ENCODE results near the gene RYR1. TPM values are rescaled to one million over a fixed set of nuclear protein-coding genes. Genes with fewer than 3 reads are reported as not detected.
A peak's percentile ranks its signal among the peaks of the same experiment; 100 is the strongest.

Gene RYR1
- total and polyA plus RNA-seq, 2 of the 8 experiments (the other 6 are each of a cell fraction or from before 2014, with no cell fraction given): 5.8 to 11.8 TPM

GRCh38 chr19:38389957-38390924, 43.2 kb upstream of the RYR1 start:
- FAIRE-seq: no peak
- 0 out of 2 replicates have a peak overlapping the region, but pooled peaks have one; percentile 41 for H2AK5ac ChIP-seq (ENCODE audit: low read depth, low read length)
- H3K4ac ChIP-seq (replicated peaks; ENCODE audit: insufficient read length, low read depth, low read length): no peak overlapping the region
- no peak for TF ChIP-seq SP1 (IDR thresholded peaks at IDR 0.05; ENCODE audit: low read depth, low read length)
- TF ChIP-seq CEBPB (IDR thresholded peaks at IDR 0.05; ENCODE audit: low read depth, low read length): no peak
- peak in 1 of 2 experiments; percentile 88; a peak in 1 of 3 replicates for TF ChIP-seq EP300 (IDR thresholded peaks at IDR 0.05; ENCODE audit: borderline replicate concordance in 1 of 2, low read depth in 2 of 2, low read length in 2 of 2)
- no peak overlapping the region for H3K27ac ChIP-seq (ENCODE audit: low read depth, low read length)
- peak overlapping the region; percentile 86 to 92 for H3K4me2 ChIP-seq (ENCODE audit: insufficient read depth in 1 of 2, low read depth in 2 of 2, low read length in 2 of 2)
- H2BK15ac ChIP-seq (ENCODE audit: low read length): peak overlapping the region; percentile 66
- no peak overlapping the region for H4K5ac ChIP-seq (ENCODE audit: insufficient read length, low read depth, low read length)
- H3K27me3 ChIP-seq (replicated peaks in 1 of 4; ENCODE audit: control insufficient read depth in 3 of 4, extremely low read depth in 1 of 4, insufficient read depth in 3 of 4, low read length in 3 of 4): no peaks in the 10 kb centered on the region; a peak in 2 of 7 replicates
- H4K8ac ChIP-seq (ENCODE audit: extremely low read depth, insufficient read depth, low read length): peak overlapping the region; percentile 28; the same call in 1 of the 2 replicates
- peak overlapping the region; percentile 86; the same call in 1 of the 2 replicates for H2BK5ac ChIP-seq (ENCODE audit: low read depth, low read length)
- H3K56ac ChIP-seq (replicated peaks; ENCODE audit: insufficient read length, low read depth, low read length): no peak overlapping the region
- H4K20me1 ChIP-seq (replicated peaks in 1 of 2; ENCODE audit: control insufficient read depth in 1 of 2, insufficient read depth in 2 of 2, low read length in 2 of 2): peaks cover 0 to 3% of the 10 kb centered on the region in 2 experiments
- ChIA-PET POLR2A (ENCODE audit: partially characterized antibody) (interaction anchor here (0.6 to 4.3 kb wide), 7 partner anchors 11 to 165 kb away, joined by 3 to 38 read pairs (median 3); partner anchors contain the start of genes FAM98C, PSMD8 and RASGRP4), CTCF (ENCODE audit: partially characterized antibody) (interaction anchor here (0.6 to 0.8 kb wide), 2 partner anchors 24 to 79 kb away, joined by 3 read pairs; no protein-coding TSS in a partner anchor)
- H3K4me3 ChIP-seq (ENCODE audit: extremely low read depth in 1 of 4, insufficient read depth in 2 of 4, low read depth in 3 of 4, low read length in 4 of 4): peak overlapping the region; percentile 29 to 95 (median 68)
- peaks cover 0 to 7% of the 10 kb centered on the region in 2 experiments; a peak in 2 of 4 replicates for H3K79me2 ChIP-seq (ENCODE audit: control insufficient read depth in 1 of 2, insufficient read depth in 2 of 2, low read length in 2 of 2)
- no peak overlapping the region for H3K14ac ChIP-seq (ENCODE audit: insufficient read length)
- peaks cover 12% of the 10 kb centered on the region for H3K23me2 ChIP-seq (ENCODE audit: low read depth, low read length)
- peaks cover 2 to 14% (median 5%) of the 10 kb centered on the region in 4 experiments; a peak in 2 of 8 replicates for H3K36me3 ChIP-seq (ENCODE audit: control insufficient read depth in 2 of 4, insufficient read depth in 4 of 4, low read length in 3 of 4)
- peak overlapping the region; percentile 99 for H4K91ac ChIP-seq (replicated peaks; ENCODE audit: insufficient read length, low read length)
- H3K9ac ChIP-seq (replicated peaks in 1 of 4; ENCODE audit: extremely low read depth in 1 of 4, low read depth in 3 of 4, low read length in 3 of 4): peak overlapping the region in 1 of 4 experiments; percentile 34; a peak in 1 of 7 replicates
- H2BK20ac ChIP-seq (ENCODE audit: low read length): no peak overlapping the region
- peak overlapping the region; percentile 70; the same call in 1 of the 2 replicates for H2BK12ac ChIP-seq (ENCODE audit: low read depth, low read length)
- H2AFZ ChIP-seq (ENCODE audit: low read length): no peak overlapping the region
- H2BK120ac ChIP-seq (replicated peaks; ENCODE audit: low read depth, low read length): peak overlapping the region; percentile 81
- no peak overlapping the region for H3K23ac ChIP-seq (ENCODE audit: insufficient read length)
- peaks cover 4% of the 10 kb centered on the region; the same call in 1 of the 2 replicates for H3K79me1 ChIP-seq (ENCODE audit: low read depth, low read length)
- no peak for DNase-seq (ENCODE audit: low read depth in 1 of 2, low spot score in 2 of 2)
- WGBS, 2 experiments (ENCODE audit: extremely low coverage in 1 of 2, insufficient coverage in 1 of 2, insufficient read length in 1 of 2, insufficient replicate concordance in 2 of 2, low coverage in 1 of 2, low lambda C conversion rate in 2 of 2, missing lambda C conversion rate in 1 of 2): 58% methylated on average over 5 of the region's 22 CpGs; no CpG with 5 or more reads in 1 of the 2 experiments
- H3K4me1 ChIP-seq (replicated peaks in 1 of 4; ENCODE audit: control insufficient read depth in 3 of 4, insufficient read depth in 4 of 4, low read length in 3 of 4): peaks cover 10 to 22% (median 14%) of the 10 kb centered on the region in 4 experiments
- no peaks in the 10 kb centered on the region for H3K9me3 ChIP-seq (ENCODE audit: insufficient read depth in 2 of 2, low read depth in 1 of 2, low read length in 1 of 2)
- H3K18ac ChIP-seq (ENCODE audit: extremely low read depth, low read length): no peak overlapping the region; the same call in none of the 2 replicates
